Natural killer cell (primary cell): ENCODE data around the gene LIAS. TPM values are rescaled to one million over a fixed set of nuclear protein-coding genes. Genes with fewer than 3 reads are reported as not detected.

Experiments
- ATAC-seq, 3 donors: fragments of 150-1000 bp in 2 of 3; fragments of 200-7000 bp in 1 of 3; cut with Tn5 transposase; 1 replicate in 1 of 3; 2 replicates in 2 of 3; pipeline ENCODE4 v1.10.0; 2021; ENCODE audit warnings: mild to moderate bottlenecking in 2 of 3, moderate library complexity in 2 of 3
- DNase-seq, 2 donors: peaks; one replicate each; pipeline versions ENCODE4 v3.0.0 to v3.0.0-alpha.2; 2013 to 2021; ENCODE audit warnings: mixed read lengths in 1 of 2
- H3K27ac ChIP-seq: one replicate; pipeline ENCODE4 v1.5.1; 2013; ENCODE audit warnings: mild to moderate bottlenecking, low read length
- H3K27me3 ChIP-seq: one replicate; pipeline ENCODE4 v1.6.1; 2013; ENCODE audit warnings: low read length; ENCODE audit not compliant: control insufficient read depth, insufficient read depth
- H3K36me3 ChIP-seq: one replicate; pipeline ENCODE4 v1.6.1; 2013; ENCODE audit warnings: low read length; ENCODE audit not compliant: control insufficient read depth, insufficient read depth
- H3K4me1 ChIP-seq: one replicate; pipeline ENCODE4 v1.6.1; 2013; ENCODE audit warnings: low read length; ENCODE audit not compliant: control insufficient read depth, insufficient read depth
- H3K4me3 ChIP-seq: one replicate; pipeline ENCODE4 v1.5.1; 2013; ENCODE audit warnings: low read length
- H3K9me3 ChIP-seq: one replicate; pipeline ENCODE4 v1.6.1; 2013; ENCODE audit warnings: low read length; ENCODE audit not compliant: control insufficient read depth, insufficient read depth
- H3K27ac Mint-ChIP-seq, 2 donors: one replicate each; pipeline ENCODE4 v1.8.0; 2022; ENCODE audit warnings: mild to moderate bottlenecking in 2 of 2, mixed read lengths in 2 of 2, moderate library complexity in 1 of 2
- H3K27me3 Mint-ChIP-seq, 2 donors: one replicate each; pipeline ENCODE4 v1.8.0; 2022; ENCODE audit warnings: low read depth in 2 of 2, mixed read lengths in 2 of 2
- H3K36me3 Mint-ChIP-seq: one replicate; pipeline ENCODE4 v1.8.0; 2022; ENCODE audit warnings: mixed read lengths
- H3K4me1 Mint-ChIP-seq, 2 donors: one replicate each; pipeline ENCODE4 v1.8.0; 2022; ENCODE audit warnings: mixed read lengths in 2 of 2
- H3K4me3 Mint-ChIP-seq: one replicate; pipeline ENCODE4 v1.8.0; 2022; ENCODE audit warnings: mild to moderate bottlenecking, moderate library complexity, mixed read lengths
- H3K9me3 Mint-ChIP-seq, 2 donors: one replicate each; pipeline ENCODE4 v1.8.0; 2022; ENCODE audit warnings: mixed read lengths in 2 of 2
- CTCF ChIP-seq: fragments of 200-600 bp; IDR thresholded peaks from one replicate; pipeline ENCODE4 v1.8.0; 2022; ENCODE audit warnings: antibody characterized with exemption
- WGBS: methylation state at CpG from one replicate; pipeline ENCODE4 v1.1.7; 2013; ENCODE audit warnings: missing lambda C conversion rate; ENCODE audit not compliant: insufficient coverage; 5-methylcytosine and 5-hydroxymethylcytosine counted together
- intact Hi-C: fragments of 100-400 bp; cut with micrococcal nuclease; formaldehyde crosslinking; loops from one replicate; pipeline ENCODE4 v1.14.2; 2022
- total RNA-seq, 4 donors: library from RNA; stranded (reverse); fragments of 120-200 nt in 1 of 4; gene quantifications; one replicate each; pipeline versions ENCODE4 v1.2.3 to v1.2.4, GENCODE V29; 2013 to 2022

The LIAS gene
- total RNA-seq, 3 donors from 2014 or later (not counting 1 experiment from before 2014, with no cell fraction given): 10.6 to 14.3 (median 11.9) TPM

GRCh38 chr4:39441593-39441992 lies 17.3 kb upstream of the LIAS start:
- ATAC-seq (no peak), DNase-seq (no peak)
- H3K4me3 ChIP-seq: no peak overlapping the region
- Mint-ChIP-seq H3K9me3 (no peaks in the 10 kb centered on the region), H3K4me1 (no peaks in the 10 kb centered on the region), H3K27ac (no peak overlapping the region), H3K36me3 (no peaks in the 10 kb centered on the region), H3K4me3 (no peak overlapping the region), H3K27me3 (peaks cover 7% of the 10 kb centered on the region in 2 donors)
- H3K27me3 ChIP-seq: no peaks in the 10 kb centered on the region
- no peak overlapping the region for H3K27ac ChIP-seq
- no peaks in the 10 kb centered on the region for H3K36me3 ChIP-seq
- WGBS: 100% methylated on average over 1 of the region's 2 CpGs
- intact Hi-C loops: no loop called here
- H3K4me1 ChIP-seq: peaks cover 3% of the 10 kb centered on the region
- no peak for TF ChIP-seq CTCF
- H3K9me3 ChIP-seq: no peaks in the 10 kb centered on the region

- intact Hi-C loops: no loop called here
- Mint-ChIP-seq H3K4me1 (peaks cover 0 to 3% of the 10 kb centered on the region in 2 donors), H3K27ac (no peak overlapping the region), H3K4me3 (no peak overlapping the region), H3K27me3 (peaks cover 0 to 3% of the 10 kb centered on the region in 2 donors), H3K9me3 (no peaks in the 10 kb centered on the region), H3K36me3 (no peaks in the 10 kb centered on the region)
- H3K36me3 ChIP-seq: no peaks in the 10 kb centered on the region
- H3K27ac ChIP-seq: no peak overlapping the region
- TF ChIP-seq CTCF: no peak
- 56% methylated on average over 3 of the region's 4 CpGs for WGBS
- H3K4me1 ChIP-seq: peaks cover 12% of the 10 kb centered on the region
- no peaks in the 10 kb centered on the region for H3K9me3 ChIP-seq
- no peak overlapping the region for H3K4me3 ChIP-seq
- DNase-seq (no peak), ATAC-seq (no peak)
- no peaks in the 10 kb centered on the region for H3K27me3 ChIP-seq
These were observed 15.9 kb upstream of the LIAS start for GRCh38 chr4:39442998-39443397.

- Mint-ChIP-seq H3K27me3 (peaks cover 0 to 3% of the 10 kb centered on the region in 2 donors), H3K27ac (peak overlapping the region; percentile 68 to 84), H3K36me3 (no peaks in the 10 kb centered on the region), H3K9me3 (no peaks in the 10 kb centered on the region), H3K4me3 (peak overlapping the region; percentile 76), H3K4me1 (peaks cover 3 to 10% of the 10 kb centered on the region in 2 donors)
- H3K9me3 ChIP-seq: no peaks in the 10 kb centered on the region
- ATAC-seq (no peak), DNase-seq (no peak)
- H3K4me3 ChIP-seq: peak overlapping the region; percentile 24
- H3K27ac ChIP-seq: peak overlapping the region; percentile 1
- 92% methylated on average over 20 of the region's 20 CpGs for WGBS
- no peaks in the 10 kb centered on the region for H3K27me3 ChIP-seq
- intact Hi-C loops: no loop called here
- peaks cover 12% of the 10 kb centered on the region for H3K4me1 ChIP-seq
- H3K36me3 ChIP-seq: peaks cover 10% of the 10 kb centered on the region
- TF ChIP-seq CTCF: no peak
These were observed 12.4 kb upstream of the LIAS start for GRCh38 chr4:39446483-39446841.
